ENCODE measurements around the gene PDLIM7. TPM values are rescaled to one million over a fixed set of nuclear protein-coding genes. Genes with fewer than 3 reads are reported as not detected.
A peak's percentile ranks its signal among the peaks of the same experiment; 100 is the strongest.

PDLIM7 gene
- total RNA-seq, 4 donors from 2014 or later, result 23.2 to 52.4 (median 34.8) TPM

DNA sequence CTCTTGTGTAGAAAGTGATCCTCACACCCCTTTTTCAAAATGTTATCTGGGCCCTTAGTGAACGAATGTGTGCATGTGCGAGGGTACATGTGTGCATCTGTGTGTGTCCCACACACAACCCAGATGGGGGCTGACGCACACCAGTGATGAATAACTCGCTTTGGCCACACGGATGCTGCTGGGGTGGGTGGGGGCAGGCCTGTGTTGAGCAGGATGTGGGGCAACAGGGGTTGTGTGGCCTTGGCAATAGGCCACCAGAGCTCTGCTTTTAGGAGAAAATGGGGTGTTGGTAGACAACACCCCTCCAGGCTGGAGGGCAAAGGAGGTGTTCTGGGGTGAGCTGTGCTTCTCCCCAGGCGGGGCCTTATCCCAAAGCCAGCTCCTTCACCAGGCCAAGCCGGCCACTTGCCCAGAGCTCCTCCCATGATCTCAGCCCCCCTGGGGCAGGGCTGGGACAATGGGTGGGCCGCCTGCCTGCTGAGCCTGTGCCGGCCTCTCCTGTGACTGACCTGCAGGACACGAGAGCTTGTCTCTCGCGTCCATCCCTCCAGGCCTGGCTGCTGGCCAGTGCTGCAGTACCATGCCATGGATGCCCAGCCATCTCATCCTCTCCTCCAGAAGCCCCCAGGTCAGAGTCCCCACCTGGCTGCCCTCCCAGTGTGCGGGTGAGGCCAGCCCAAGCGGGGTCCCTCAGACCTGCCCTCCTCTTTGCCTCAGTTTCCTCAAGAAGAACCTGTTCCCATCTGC, 25.6 kb downstream of the PDLIM7 start:
- peak overlapping the region in 1 of 3 donors; percentile 77 for H3K4me3 ChIP-seq (replicated peaks in 1 of 3)
- H3K27ac ChIP-seq, result peak overlapping the region in 1 of 3 donors; percentile 24
- no peaks in the 10 kb centered on the region for H3K27me3 ChIP-seq
- TF ChIP-seq CTCF (IDR thresholded peaks at IDR 0.05) (no peak), POLR2A (IDR thresholded peaks at IDR 0.05) (no peak)
- WGBS, 2 donors, result 68 to 89% methylated on average over 7 to 11 of the region's 14 CpGs
- intact Hi-C loops (cut with DNase I), result no loop called here
- peak in 1 of 2 donors; percentile 14 for DNase-seq
- H3K36me3 ChIP-seq, result peaks cover 7 to 12% of the 10 kb centered on the region in 2 donors
- H3K9me3 ChIP-seq, result no peaks in the 10 kb centered on the region
- H3K4me1 ChIP-seq, result peaks cover 12 to 32% of the 10 kb centered on the region in 2 donors

- Histone ChIP-seq H3K27me3 (no peaks in the 10 kb centered on the region), H3K4me3 (replicated peaks in 1 of 3) (no peak overlapping the region), H3K36me3 (peaks cover 14 to 21% of the 10 kb centered on the region in 2 donors), H3K27ac (no peak overlapping the region), H3K9me3 (no peaks in the 10 kb centered on the region), H3K4me1 (peaks cover 12 to 25% of the 10 kb centered on the region in 2 donors)
- intact Hi-C loops (cut with DNase I), result no loop called here
- TF ChIP-seq CTCF (IDR thresholded peaks at IDR 0.05), result no peak
- no peak for TF ChIP-seq POLR2A (IDR thresholded peaks at IDR 0.05)
- WGBS, 2 donors, result 84 to 87% methylated on average over 9 to 10 of the region's 10 CpGs
- no peak for DNase-seq
Measured at GRCh38 chr5:177470759-177471536, 26.5 kb downstream of the PDLIM7 start.

DNA sequence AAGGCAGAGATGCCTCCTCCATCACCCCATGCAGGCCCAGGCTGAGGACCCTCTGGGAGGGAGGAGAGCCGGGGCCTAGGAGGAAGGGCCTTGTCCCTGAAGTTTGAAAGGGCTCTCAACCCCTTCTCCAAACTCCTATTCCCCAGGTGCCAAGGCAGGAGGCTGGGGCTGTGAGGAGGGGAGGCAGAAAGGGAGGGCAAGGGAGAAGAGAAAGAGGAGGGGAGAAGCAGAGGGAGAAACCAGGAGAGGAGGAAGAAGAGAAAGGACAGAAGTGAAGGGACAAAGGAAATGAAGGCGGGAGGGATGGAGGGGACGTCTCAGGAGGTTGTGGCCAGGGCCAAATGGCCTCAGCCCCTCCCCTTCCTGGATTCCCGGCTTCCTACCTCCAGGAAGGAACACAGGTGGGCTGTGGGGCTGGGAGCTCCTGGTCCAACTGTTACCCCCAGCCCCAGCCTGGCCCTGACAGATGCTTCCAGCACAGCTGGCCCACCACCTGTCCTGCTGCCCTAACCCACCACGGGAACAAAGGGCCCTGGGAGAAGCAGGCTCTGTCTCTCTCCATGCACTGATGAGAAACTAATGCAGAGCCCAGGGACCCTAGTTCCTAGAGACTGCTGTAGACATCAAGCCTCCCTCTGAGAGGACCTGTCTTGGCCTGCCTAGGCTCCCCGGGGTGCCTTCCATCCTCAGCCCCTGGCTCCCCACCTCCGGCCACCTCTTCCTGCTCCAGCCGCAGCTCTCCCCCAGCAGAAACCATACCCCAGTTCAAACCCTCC, 27.5 kb downstream of the PDLIM7 start:
- TF ChIP-seq CTCF (IDR thresholded peaks at IDR 0.05) (no peak), POLR2A (IDR thresholded peaks at IDR 0.05) (no peak)
- peaks cover 21 to 29% of the 10 kb centered on the region in 2 donors for H3K36me3 ChIP-seq
- DNase-seq, result no peak
- H3K27me3 ChIP-seq, result no peaks in the 10 kb centered on the region
- intact Hi-C loops (cut with DNase I), result no loop called here
- H3K9me3 ChIP-seq, result no peaks in the 10 kb centered on the region
- H3K4me1 ChIP-seq, result peaks cover 12 to 25% of the 10 kb centered on the region in 2 donors
- H3K27ac ChIP-seq, result peak overlapping the region in 1 of 3 donors; percentile 5
- no peak overlapping the region for H3K4me3 ChIP-seq (replicated peaks in 1 of 3)
- WGBS, 2 donors, result 74 to 80% methylated on average over 8 of the region's 8 CpGs

DNA sequence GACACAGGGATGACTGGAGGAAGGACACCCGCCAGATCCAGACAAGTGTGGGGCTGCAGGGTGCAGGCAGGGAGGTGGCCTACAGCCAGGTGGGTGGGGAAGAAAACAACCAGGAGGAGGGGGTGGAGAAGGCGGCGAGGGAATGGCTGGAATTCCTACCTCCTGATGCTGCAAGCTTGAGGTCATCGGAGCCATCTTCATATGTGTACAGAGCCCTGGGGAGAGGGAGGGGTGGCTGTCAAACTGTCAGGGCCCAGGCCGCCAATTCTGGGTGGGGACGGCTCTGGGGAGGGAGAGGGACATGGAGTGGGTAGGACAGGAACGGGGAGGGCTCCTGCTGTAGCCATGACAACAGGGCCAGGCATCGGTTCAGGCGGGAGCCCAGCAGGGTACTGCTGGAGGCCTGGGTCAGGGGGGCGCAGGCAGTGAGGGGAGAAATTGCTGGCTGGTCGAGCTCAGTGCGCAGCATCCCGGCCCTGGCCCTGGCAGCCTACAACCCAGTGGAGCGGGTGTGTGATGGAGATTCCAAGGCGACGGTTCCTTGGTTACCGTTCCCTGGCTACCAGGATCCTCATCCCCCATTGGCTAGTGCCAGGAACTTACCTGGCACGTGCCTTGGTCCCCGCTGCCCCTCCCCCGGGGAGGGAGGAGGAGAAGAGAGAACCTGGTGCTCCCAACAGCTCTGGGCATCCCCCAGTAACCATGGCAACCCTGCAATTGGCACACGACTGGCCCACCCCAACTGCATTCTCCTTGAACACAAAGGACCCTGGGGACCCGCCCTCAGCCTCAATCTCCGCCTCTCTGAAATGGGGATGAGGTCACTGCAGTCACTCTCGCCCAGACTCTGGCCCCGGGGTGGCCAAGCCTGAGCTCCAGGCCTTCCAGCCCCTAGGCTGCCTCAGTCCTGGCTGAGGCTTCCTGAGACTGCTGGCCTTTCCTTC, 28.4 kb downstream of the PDLIM7 start:
- H3K27ac ChIP-seq, result peak overlapping the region in 1 of 3 donors; percentile 5
- no peaks in the 10 kb centered on the region for H3K9me3 ChIP-seq
- peaks cover 12 to 25% of the 10 kb centered on the region in 2 donors for H3K4me1 ChIP-seq
- peaks cover 21 to 29% of the 10 kb centered on the region in 2 donors for H3K36me3 ChIP-seq
- H3K4me3 ChIP-seq (replicated peaks in 1 of 3), result no peak overlapping the region
- DNase-seq, result no peak
- H3K27me3 ChIP-seq, result no peaks in the 10 kb centered on the region
- intact Hi-C loops (cut with DNase I), result no loop called here
- WGBS, 2 donors, result 80 to 83% methylated on average over 12 to 24 of the region's 25 CpGs
- no peak for TF ChIP-seq CTCF (IDR thresholded peaks at IDR 0.05)
- no peak for TF ChIP-seq POLR2A (IDR thresholded peaks at IDR 0.05)
